Erythroblast (primary cell): ENCODE data around the gene MOV10.

Experiments
- GATA1 ChIP-seq: IDR thresholded peaks from 2 replicates; pipeline ENCODE4 v1.6.1; 2011; ENCODE audit warnings: low read depth, mild to moderate bottlenecking, control low read depth, low read length, moderate library complexity
- POLR2A ChIP-seq: IDR thresholded peaks from 2 replicates; pipeline ENCODE4 v1.6.1; 2011; ENCODE audit warnings: mild to moderate bottlenecking, low read length

GRCh38 chr1:112626193-112626592 lies 48.3 kb upstream of the MOV10 start:
- TF ChIP-seq POLR2A (no peak), GATA1 (no peak)
